OCI-LY3 (cell line): ENCODE measurements around the gene RNU5D-1.

ENCODE experiments used
- H2AFZ ChIP-seq: fragments of 200-600, 300-600 bp; shearing (Covaris generic); 2 replicates; pipeline ENCODE4 v1.6.0; 2014; ENCODE audit warnings: antibody characterized with exemption, low read depth, low read length
- H3K27ac ChIP-seq: fragments of 200-600, 300-600 bp; sonication (generic); 2 replicates; pipeline ENCODE4 v1.5.1; 2014; ENCODE audit warnings: mild to moderate bottlenecking, low read length, moderate library complexity, mixed read lengths
- H3K27me3 ChIP-seq: fragments of 200-600, 300-600 bp; sonication (generic); 2 replicates; pipeline ENCODE4 v1.6.1; 2014; ENCODE audit warnings: low read depth, low read length, mixed read lengths
- H3K36me3 ChIP-seq: fragments of 200-600, 300-600 bp; sonication (generic); replicated peaks from 2 replicates; pipeline ENCODE3; 2014; ENCODE audit warnings: low read depth, low read length, mixed read lengths
- H3K4me1 ChIP-seq: fragments of 300-600, 200-600 bp; sonication (generic); 2 replicates; pipeline ENCODE4 v1.6.1; 2014; ENCODE audit warnings: low read length, mixed read lengths
- H3K4me2 ChIP-seq: fragments of 200-600, 300-600 bp; sonication (generic); 2 replicates; pipeline ENCODE4 v1.6.1; 2014; ENCODE audit warnings: low read length, mixed read lengths
- H3K4me3 ChIP-seq: fragments of 300-600, 200-600 bp; sonication (generic); 2 replicates; pipeline ENCODE4 v1.5.1; 2014; ENCODE audit warnings: antibody characterized with exemption, mild to moderate bottlenecking, low read length, moderate library complexity
- H3K79me2 ChIP-seq: fragments of 300-600, 200-600 bp; shearing (Covaris generic); 2 replicates; pipeline ENCODE4 v1.6.1; 2014; ENCODE audit warnings: mild to moderate bottlenecking, low read length, mixed read lengths
- H3K9ac ChIP-seq: fragments of 300-600, 200-600 bp; shearing (Covaris generic); 2 replicates; pipeline ENCODE4 v1.6.0; 2014; ENCODE audit warnings: mild to moderate bottlenecking, low read length, moderate library complexity
- H3K9me3 ChIP-seq: fragments of 200-600, 300-600 bp; shearing (Covaris generic); 2 replicates; pipeline ENCODE4 v1.6.1; 2014; ENCODE audit warnings: low read length, mixed read lengths; ENCODE audit not compliant: insufficient read depth
- H4K20me1 ChIP-seq: fragments of 200-600, 300-600 bp; sonication (generic); 2 replicates; pipeline ENCODE4 v1.6.1; 2016; ENCODE audit warnings: low read length, mixed read lengths; ENCODE audit not compliant: insufficient read depth
- EZH2phosphoT487 ChIP-seq: fragments of 200-600 bp; shearing (Covaris generic); IDR thresholded peaks from 2 replicates; pipeline ENCODE4 v1.6.1; 2018; ENCODE audit warnings: antibody characterized with exemption, mixed run types, low read depth
- TF ChIP-seq, protein P1 (sequence below): fragments of 200-600, 300-600 bp; sonication (generic); IDR thresholded peaks from 2 replicates; pipeline ENCODE4 v1.5.1; 2014; ENCODE audit warnings: antibody characterized with exemption, low read length, low read depth

Gene RNU5D-1

DNA sequence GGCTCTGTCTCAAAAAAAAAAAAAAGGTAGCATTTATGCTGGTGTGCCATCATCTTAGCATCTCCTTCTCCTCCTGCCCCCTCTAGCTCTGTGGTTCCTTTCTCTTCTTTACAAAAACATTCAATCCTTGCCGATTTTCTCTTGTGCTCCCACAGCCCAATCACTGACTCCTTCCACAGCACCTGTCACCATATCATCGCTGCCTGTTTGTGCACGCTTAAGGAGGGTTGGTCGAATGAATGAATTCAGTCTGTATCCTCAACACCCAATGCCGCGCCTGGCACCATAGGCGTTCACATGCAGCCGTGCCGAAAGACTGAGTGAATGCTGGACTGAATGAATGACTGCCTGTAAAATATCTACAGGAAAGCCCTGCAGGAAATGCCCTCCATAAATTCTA lies 7.9 kb downstream of the RNU5D-1 start:
- Histone ChIP-seq H3K4me1 (peaks cover 43% of the 10 kb centered on the region), H3K27ac (peak overlapping the region; percentile 62), H3K79me2 (no peaks in the 10 kb centered on the region), H3K4me2 (peak overlapping the region; percentile 90), H3K4me3 (peak overlapping the region; percentile 64), H3K9me3 (no peaks in the 10 kb centered on the region), H3K27me3 (no peaks in the 10 kb centered on the region), H2AFZ (peak overlapping the region; percentile 89), H4K20me1 (no peaks in the 10 kb centered on the region), H3K36me3 (no peaks in the 10 kb centered on the region), H3K9ac (peak overlapping the region; percentile 61)
- TF ChIP-seq, protein P1, sequence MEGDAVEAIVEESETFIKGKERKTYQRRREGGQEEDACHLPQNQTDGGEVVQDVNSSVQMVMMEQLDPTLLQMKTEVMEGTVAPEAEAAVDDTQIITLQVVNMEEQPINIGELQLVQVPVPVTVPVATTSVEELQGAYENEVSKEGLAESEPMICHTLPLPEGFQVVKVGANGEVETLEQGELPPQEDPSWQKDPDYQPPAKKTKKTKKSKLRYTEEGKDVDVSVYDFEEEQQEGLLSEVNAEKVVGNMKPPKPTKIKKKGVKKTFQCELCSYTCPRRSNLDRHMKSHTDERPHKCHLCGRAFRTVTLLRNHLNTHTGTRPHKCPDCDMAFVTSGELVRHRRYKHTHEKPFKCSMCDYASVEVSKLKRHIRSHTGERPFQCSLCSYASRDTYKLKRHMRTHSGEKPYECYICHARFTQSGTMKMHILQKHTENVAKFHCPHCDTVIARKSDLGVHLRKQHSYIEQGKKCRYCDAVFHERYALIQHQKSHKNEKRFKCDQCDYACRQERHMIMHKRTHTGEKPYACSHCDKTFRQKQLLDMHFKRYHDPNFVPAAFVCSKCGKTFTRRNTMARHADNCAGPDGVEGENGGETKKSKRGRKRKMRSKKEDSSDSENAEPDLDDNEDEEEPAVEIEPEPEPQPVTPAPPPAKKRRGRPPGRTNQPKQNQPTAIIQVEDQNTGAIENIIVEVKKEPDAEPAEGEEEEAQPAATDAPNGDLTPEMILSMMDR = no peak
- TF ChIP-seq EZH2phosphoT487 = no peak

DNA sequence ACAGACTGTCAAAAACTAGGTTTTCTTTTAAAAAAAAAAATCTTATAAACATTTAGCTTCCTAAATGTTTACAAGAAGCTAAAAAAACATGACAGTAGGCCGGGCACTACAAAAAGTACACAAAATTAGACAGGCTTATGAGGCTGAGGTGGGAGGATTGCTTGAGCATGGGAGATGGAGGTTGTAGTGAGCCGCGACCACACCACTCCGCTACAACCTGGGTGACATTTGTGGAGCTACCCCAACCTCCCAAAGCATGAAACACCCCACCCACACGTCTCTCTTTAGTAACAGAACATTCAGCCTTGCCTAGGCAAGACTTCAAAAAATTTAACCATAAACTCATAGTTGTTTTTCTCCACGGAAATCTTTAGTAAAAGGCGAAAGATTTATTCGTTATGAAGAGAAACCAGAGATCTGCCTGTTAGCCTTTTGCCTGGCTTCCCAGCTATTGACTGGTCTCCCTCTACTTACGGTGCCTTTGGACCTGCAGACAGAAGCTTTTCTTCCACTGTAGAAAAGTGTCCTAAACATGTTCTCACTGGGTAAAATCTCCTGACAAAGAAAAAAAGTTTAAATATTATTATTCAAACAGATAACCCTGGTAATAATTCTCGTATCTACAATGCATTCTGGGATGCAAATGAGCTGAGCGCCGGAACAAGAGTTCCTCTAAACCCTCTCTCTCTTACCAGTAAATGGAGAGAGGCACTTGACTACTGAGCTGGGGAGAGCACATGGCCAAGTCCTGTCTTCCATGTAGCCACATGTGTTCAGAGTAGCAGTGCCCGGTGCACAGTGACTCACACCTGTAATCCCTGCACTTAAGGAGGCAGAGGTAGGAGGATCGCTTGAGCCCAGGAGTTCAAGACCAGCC lies 9.2 kb downstream of the RNU5D-1 start:
- peak overlapping the region; percentile 50 for H3K4me2 ChIP-seq
- no peaks in the 10 kb centered on the region for H3K9me3 ChIP-seq

GRCh38 chr1:44720281-44720680 lies 10.7 kb downstream of the RNU5D-1 start:
- Histone ChIP-seq H2AFZ (no peak overlapping the region), H3K27me3 (no peaks in the 10 kb centered on the region), H3K9me3 (no peaks in the 10 kb centered on the region), H3K4me3 (no peak overlapping the region), H3K36me3 (no peaks in the 10 kb centered on the region), H3K79me2 (no peaks in the 10 kb centered on the region), H3K4me2 (no peak overlapping the region), H3K9ac (no peak overlapping the region), H3K4me1 (peaks cover 70% of the 10 kb centered on the region), H4K20me1 (no peaks in the 10 kb centered on the region), H3K27ac (no peak overlapping the region)
- TF ChIP-seq, protein P1 = no peak
- TF ChIP-seq EZH2phosphoT487 = no peak

More for the DNA sequence above, 9.2 kb downstream of the RNU5D-1 start:
- Histone ChIP-seq H3K4me3 (no peak overlapping the region), H2AFZ (no peak overlapping the region), H3K27me3 (no peaks in the 10 kb centered on the region), H3K79me2 (no peaks in the 10 kb centered on the region), H3K4me1 (peaks cover 56% of the 10 kb centered on the region), H3K27ac (peak overlapping the region; percentile 77), H3K9ac (peak overlapping the region; percentile 54), H3K36me3 (no peaks in the 10 kb centered on the region), H4K20me1 (no peaks in the 10 kb centered on the region)
- TF ChIP-seq EZH2phosphoT487 = no peak
- TF ChIP-seq, protein P1 = no peak

- H3K9ac ChIP-seq = no peak overlapping the region
- H3K27ac ChIP-seq = no peak overlapping the region
- peaks cover 77% of the 10 kb centered on the region for H3K4me1 ChIP-seq
- no peaks in the 10 kb centered on the region for H3K27me3 ChIP-seq
- H3K9me3 ChIP-seq = no peaks in the 10 kb centered on the region
- H3K79me2 ChIP-seq = no peaks in the 10 kb centered on the region
- no peak overlapping the region for H3K4me2 ChIP-seq
- no peaks in the 10 kb centered on the region for H3K36me3 ChIP-seq
- no peak overlapping the region for H3K4me3 ChIP-seq
- no peaks in the 10 kb centered on the region for H4K20me1 ChIP-seq
- no peak overlapping the region for H2AFZ ChIP-seq
- TF ChIP-seq, protein P1 = no peak
- TF ChIP-seq EZH2phosphoT487 = no peak
These were observed 11.7 kb downstream of the RNU5D-1 start for GRCh38 chr1:44719318-44719717.
